ENCODE data around the gene RNF112.
A peak's percentile ranks its signal among the peaks of the same experiment; 100 is the strongest.

Gene RNF112

DNA sequence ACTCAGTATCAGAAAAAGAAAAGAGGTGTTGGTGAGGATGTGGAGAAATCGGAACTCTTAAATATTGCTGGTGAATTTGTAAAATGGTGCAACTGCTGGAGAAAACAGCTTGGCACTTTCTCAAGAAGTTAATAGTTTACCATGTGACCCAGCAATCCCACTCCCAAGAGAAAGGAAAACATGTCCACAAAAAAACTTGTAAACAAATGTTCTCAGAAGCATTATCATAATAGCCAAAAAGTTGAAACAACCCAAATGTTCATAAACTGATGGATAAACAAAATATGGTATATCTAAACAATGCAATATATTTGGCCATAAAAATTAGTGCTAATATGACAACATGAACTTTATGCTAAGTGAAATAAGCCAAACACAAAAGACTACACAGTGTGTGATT lies 35.3 kb upstream of the RNF112 start:
- no peak for DNase-seq

DNA sequence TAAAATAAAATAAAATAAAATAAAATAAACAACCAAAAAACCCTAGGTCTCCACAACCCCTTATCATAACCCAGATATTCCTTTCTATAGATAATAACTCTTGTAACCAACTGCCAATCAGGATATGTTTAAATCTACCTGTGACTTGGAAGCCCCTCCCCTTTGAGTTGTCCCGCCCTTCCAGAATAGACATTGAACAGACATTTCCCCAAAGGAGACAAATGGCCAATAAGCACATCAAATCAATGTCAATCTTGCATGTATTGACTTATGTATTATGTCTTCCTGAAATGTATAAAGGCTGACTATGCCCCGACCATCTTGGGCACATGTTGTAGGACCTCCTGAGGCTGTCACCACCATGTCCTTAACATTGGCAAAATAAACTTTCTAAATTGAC lies 34.2 kb upstream of the RNF112 start:
- no peak for DNase-seq

DNA sequence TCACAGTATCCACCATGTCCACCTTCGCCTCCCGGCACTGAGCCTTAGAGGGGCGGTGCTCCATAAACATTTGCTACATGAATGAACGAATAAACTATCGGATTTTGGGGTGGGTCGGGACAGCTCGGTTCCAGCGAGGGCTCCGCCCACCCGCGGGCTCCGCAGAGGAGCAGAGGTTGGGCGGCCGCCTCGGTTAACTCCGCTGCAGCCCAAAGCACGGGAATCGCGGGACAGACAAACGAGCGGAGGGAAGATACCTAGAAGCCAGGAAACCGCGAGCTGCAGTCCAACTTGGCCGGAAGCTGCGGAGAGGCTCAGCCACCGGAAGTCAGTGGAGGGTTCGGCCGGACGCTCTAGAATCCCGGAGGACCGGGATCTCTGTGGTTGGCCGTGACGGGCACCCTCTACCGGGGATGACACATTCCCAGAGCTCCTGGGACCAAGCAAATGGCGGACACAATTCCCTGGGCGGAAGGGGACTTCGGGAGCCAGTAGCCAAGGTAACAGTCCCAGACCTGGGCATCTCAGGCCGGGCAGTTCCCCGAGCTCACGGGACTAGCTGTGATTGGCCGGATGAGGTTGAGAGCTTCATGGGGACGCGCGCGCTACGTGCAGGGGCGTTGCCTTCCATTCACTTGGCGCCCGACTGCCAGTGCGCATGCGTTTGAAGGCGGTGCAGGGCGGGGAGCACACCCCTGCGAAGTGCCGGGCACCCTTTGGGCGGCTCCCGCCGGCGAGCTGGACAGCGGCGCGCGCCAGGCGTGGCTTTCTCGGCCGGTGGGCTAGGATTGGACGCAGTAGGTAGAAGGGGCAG lies 33.2 kb upstream of the RNF112 start:
- peak; percentile 77 to 86 for DNase-seq

DNA sequence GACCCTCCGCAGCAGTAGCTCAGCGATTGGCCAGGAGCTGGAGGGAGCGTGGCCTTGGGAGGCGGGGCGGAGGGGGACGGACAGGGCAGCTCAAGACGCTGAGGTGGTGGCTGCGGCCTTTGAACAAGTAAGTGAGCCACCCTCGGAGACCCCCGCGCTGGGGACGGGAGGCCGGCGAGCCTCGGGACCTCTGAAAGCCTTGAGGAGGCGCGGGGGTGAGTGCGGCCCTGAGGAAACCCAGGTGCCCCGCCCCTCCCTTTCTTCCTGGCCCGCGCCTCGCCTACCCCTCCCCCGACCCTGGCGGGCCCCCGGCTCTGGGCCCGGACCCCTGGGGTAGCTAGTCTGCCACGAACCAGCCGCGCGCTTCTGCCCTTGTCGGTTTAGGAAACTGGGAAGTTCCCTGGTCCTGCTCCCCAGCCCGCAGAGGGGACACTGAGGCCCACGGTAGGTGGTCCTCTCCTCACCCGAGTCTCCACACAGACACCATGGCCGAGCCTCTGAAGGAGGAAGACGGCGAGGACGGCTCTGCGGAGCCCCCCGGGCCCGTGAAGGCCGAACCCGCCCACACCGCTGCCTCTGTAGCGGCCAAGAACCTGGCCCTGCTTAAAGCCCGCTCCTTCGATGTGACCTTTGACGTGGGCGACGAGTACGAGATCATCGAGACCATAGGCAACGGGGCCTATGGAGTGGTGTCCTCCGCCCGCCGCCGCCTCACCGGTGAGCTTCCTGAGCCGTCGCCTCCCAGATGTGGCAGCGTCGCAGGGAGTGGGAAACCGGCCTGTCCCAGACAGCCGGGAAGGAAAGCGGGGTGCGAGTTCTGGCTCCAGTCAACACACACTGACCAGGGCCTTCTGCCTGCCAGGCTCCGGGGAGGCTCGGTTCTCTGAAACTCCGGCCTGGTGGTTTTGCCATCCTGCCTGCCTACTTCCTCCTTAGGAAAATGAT lies 32.3 kb upstream of the RNF112 start, which contains the start of gene MAPK7:
Gene MAPK7 (plus strand): TSS at position 83 of the 945 bp plus-strand sequence. CDS start 403 bp downstream, at position 486.
- no peak for DNase-seq

DNA sequence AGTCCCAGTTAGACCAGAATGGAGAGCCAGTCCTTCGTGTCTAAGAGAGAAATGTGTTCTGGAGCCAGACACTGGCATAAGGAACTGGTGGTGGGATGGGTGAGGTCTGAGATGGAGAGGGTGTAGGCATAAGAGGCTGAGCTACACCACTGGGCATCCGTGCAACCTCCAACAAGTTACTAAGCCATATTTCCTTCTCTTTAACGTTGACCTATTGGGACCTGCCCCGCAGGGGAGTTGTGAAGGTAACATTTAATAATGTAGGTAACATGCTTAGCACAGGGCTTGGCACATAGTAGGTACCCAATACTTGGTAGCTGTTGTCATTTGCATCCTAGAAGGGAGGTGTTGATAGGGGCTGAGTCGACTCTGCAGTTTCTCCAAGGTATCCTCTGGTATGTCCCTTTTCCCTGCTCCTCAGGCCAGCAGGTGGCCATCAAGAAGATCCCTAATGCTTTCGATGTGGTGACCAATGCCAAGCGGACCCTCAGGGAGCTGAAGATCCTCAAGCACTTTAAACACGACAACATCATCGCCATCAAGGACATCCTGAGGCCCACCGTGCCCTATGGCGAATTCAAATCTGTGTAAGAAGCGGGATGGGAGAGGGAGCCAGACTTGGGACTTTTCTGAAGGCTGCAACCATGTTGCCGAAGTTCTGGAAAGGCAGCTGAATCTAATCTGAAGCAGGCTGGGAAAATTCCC lies 31.5 kb upstream of the RNF112 start:
- no peak for DNase-seq

DNA sequence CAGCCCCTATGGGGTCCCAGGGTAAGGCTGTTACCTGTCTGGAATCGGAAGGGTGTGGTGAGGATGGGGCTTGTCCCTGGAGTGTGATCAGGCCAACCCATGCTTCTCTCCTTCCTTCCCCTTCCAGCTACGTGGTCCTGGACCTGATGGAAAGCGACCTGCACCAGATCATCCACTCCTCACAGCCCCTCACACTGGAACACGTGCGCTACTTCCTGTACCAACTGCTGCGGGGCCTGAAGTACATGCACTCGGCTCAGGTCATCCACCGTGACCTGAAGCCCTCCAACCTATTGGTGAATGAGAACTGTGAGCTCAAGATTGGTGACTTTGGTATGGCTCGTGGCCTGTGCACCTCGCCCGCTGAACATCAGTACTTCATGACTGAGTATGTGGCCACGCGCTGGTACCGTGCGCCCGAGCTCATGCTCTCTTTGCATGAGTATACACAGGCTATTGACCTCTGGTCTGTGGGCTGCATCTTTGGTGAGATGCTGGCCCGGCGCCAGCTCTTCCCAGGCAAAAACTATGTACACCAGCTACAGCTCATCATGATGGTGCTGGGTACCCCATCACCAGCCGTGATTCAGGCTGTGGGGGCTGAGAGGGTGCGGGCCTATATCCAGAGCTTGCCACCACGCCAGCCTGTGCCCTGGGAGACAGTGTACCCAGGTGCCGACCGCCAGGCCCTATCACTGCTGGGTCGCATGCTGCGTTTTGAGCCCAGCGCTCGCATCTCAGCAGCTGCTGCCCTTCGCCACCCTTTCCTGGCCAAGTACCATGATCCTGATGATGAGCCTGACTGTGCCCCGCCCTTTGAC lies 30.3 kb upstream of the RNF112 start:
- DNase-seq = no peak

DNA sequence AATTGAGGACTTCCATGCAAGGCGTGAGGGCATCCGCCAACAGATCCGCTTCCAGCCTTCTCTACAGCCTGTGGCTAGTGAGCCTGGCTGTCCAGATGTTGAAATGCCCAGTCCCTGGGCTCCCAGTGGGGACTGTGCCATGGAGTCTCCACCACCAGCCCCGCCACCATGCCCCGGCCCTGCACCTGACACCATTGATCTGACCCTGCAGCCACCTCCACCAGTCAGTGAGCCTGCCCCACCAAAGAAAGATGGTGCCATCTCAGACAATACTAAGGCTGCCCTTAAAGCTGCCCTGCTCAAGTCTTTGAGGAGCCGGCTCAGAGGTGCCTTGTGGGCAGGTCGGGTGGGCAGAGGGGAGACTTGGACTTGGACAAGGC lies 29.7 kb upstream of the RNF112 start:
- DNase-seq = no peak

DNA sequence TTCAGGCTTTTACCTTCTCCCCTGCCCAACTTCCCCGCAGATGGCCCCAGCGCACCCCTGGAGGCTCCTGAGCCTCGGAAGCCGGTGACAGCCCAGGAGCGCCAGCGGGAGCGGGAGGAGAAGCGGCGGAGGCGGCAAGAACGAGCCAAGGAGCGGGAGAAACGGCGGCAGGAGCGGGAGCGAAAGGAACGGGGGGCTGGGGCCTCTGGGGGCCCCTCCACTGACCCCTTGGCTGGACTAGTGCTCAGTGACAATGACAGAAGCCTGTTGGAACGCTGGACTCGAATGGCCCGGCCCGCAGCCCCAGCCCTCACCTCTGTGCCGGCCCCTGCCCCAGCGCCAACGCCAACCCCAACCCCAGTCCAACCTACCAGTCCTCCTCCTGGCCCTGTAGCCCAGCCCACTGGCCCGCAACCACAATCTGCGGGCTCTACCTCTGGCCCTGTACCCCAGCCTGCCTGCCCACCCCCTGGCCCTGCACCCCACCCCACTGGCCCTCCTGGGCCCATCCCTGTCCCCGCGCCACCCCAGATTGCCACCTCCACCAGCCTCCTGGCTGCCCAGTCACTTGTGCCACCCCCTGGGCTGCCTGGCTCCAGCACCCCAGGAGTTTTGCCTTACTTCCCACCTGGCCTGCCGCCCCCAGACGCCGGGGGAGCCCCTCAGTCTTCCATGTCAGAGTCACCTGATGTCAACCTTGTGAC lies 29.1 kb upstream of the RNF112 start:
- DNase-seq = no peak

DNA sequence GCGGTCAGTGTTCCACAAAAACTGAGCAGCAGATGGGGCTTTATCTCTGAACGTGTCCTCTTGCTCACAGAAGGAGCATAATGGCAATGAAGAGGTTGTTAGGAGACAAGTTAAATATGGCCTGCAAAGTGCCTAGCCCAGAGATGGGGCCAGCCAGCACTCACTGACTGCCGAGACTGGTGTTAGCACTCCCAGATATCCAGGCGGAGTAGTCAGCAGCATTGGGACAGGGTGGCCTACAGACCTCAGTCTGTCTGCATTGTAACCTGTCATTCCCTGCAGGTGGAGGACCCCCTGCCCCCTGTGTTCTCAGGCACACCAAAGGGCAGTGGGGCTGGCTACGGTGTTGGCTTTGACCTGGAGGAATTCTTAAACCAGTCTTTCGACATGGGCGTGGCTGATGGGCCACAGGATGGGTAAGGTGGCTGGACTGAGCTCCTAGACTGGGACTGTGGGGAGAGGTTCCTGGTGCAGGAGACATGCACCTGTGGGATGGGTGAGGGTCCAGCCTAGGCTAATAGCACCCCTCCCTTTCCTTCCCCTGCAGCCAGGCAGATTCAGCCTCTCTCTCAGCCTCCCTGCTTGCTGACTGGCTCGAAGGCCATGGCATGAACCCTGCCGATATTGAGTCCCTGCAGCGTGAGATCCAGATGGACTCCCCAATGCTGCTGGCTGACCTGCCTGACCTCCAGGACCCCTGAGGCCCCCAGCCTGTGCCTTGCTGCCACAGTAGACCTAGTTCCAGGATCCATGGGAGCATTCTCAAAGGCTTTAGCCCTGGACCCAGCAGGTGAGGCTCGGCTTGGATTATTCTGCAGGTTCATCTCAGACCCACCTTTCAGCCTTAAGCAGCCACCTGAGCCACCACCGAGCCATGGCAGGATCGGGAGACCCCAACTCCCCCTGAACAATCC lies 28.2 kb upstream of the RNF112 start:
- no peak for DNase-seq

DNA sequence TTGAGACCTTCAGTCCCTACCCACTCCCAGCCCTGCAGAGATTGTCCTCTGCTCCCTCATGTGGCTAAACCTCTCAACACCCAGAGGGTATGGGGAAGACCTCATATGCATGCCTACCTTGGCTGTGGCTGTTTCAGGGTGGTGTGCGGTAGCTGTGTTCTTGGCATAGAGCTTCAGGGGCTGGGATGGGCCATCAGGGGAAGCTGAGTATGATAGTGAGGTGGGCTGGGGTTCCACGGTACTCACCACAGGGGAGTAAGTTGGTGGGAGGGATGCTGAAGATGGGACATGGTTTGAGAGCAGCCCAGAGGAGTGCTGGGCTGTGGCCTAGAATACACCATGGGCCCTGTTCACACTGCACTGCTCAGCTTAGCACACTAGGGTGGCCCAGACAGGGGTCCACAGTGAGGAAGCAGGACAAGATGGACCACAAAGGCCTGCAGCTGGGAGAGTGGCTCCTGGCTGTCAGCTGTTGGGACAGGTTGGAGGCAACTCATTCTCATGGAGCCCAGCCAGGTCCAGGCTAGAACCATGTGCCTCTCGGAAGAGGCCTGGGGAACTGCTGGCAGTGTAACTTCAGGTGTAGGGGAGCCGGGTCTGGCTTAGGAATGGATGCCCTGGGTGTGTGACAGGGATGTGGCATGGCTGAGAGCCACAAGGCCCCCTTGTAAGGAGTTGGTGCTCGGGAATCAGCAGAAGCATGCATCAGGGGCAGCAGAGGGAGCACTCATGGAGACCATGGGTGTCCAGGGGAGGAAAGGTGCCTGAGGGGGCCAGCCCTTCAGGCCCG lies 27.2 kb upstream of the RNF112 start:
- DNase-seq = no peak

DNA sequence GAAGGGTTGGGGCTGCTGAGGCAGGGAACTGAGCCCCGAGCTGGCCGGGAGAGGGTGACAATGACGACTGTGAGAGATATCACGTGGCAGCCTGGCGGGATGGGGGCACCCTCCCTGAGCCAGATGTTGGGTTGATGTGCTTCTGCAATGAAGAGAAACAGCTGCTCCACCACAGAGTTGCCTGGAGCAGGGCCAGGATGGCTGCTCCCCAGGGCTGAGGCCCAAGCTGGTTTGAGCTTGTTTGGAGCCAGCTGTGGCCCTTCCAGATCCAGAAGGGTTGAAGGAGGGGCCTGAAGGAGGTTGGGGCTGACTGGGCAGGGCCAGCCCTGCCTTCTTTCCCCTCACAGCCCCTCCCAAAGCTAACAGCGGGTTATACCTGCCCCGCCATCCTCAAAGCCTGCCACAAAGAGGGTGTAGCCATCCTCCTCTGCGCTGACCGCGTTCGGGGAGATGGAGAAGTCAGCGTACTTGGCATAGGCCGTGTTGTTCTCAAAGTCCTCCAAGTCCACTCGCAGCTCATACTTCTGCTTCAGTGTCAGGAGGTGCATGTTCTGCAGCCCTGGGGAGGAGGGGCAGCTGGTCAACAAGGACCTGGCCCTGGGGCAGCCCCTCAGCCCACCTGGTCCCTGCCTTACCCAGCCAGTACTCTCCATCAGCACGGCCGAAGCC lies 26.2 kb upstream of the RNF112 start:
- peak; percentile 61 to 64 for DNase-seq

DNA sequence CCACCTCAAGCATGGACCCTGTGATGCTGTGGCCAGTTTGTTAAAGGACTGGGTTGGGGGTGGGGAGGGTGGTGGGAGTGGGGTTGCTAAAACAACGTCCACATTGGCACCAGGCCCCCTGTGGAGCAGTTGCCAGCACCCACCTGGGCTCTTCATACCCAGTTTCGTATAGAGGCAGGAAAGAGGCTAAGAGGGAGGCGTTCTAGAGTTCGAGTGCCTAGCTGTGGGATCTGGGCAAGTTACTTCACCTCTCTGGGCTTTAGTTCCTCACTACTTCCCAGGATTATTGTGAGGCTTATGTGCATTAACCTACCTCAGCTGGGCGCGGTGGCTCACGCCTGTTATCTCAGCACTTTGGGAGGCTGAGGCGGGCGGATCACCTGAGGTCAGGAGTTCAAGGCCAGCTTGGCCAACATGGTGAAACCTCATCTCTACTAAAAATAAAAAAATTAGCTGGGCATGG lies 25.5 kb upstream of the RNF112 start:
- DNase-seq = no peak

DNA sequence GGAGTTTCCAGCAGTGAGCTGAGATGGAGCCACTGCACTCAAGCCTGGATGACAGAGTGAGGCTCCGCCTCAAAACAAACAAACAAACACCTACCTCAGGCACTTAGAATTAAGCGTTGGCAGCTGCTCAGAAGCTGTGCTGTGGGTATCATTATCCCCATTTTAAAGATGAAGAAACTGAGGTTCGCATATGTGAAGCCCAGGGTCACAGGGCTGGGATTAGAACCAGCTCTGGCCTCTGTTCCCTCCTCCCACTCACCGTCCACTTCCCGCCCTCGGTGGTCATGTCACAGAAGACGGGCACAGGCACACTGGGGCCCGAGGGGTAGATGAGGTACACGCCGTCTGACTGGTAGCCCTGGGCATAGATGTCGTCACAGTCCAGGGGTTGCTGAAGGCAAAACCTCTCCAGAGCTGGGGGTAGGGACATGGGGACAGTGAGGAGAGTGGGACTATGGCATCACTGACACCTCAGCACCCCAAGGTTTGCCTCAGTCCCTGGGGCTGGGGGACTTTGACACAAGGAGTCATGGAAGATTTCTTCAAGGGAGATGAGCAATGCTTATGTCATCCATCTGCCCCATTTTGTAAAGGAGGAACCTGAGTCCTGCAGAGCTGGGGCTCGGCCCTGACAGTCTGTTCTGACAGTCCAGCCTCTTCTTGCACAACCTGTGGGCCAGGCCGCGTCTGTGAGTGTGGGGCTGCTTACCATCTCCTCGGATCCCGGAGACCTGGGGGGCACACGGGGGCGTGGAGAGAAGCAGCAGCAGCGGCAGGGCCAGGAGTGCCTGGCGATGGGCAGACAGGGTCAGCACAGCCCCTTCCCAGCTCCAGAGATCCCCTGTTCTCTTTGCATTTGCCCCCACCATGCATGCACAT lies 24.7 kb upstream of the RNF112 start:
- DNase-seq = peak; percentile 13 to 29

DNA sequence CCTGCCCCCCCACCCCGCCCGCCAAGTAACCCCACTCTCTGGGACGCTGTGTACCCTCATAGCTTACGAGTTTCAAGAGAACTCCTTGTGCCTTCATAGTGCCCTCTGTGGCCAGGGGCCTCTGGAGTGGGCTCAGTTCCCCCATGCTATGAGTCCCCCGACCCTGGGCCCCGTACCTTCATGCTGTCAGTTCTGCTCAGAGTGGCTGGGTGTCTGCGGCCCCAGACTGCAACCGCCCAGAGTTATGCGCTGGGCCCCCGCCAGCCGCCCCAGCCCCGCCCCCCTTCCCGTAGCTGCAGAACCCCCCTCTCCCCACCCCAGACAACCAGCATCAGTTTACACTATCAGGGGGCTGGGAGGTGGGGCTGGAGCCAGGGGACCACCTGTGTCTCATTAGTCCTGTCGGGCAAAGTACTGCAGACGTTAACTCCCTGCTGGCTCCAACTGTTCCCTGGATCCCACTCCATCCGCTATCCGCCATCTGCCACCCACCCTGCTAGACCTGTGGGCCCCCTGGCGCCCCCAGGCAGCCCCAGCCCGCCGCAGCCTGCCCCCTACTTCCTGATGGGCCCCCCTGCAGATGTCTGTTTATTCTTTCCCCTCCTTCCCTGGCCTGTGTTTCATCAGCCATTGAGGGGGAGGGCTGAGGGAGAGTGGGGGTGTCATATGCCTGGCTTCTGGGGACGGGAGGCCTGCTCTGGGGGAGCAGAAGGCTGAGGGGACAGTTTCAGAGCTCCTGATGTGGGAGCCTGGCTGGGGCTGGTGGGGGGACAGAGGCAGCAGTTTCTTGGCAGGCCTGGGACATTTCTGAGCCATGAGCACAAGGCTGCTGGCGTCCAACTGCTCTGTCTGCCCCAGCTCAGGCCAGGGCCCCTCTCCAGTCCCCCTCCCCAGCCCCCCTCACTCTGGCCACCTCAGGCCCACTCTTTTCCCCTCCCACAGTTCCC lies 23.8 kb upstream of the RNF112 start, which contains the start of gene MFAP4:
Gene MFAP4 (minus strand): TSS at position 217 of the 947 bp plus-strand sequence. CDS start 35 bp downstream, at position 182.
- DNase-seq = peak; percentile 60 to 67

DNA sequence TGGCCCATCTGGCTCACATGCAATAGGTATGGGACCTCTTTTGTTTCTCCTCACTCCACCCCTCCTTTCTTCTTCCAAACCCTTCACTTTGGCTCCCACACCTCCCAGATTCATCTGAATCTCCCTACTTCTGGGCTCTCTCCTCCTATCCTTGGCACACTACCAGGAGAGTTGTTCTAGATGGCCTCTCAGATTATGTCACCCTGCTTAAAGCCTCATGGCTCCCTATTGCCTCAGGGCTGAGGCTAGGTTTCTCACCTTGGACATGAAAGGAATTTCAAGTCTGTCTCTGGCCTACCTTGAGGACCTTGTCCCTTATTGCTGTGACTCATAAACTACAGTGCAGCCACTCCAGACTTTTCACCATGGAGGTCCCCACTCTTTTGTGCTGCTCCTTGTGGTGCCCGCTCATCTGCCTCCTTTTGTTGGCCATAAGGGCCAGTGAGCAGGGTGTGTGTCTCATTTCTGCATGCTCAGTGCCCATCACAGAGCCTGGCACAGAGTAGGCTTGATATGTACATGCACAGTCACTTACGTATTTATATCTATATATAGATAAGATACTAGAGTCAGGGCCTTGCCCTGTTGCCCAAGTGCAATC lies 23.0 kb upstream of the RNF112 start:
- no peak for DNase-seq

Data from Kasumi-1 (cell line).